ENCODE data around the gene TPST1.
"Not testable (repeated sequence)": the region's sequence is repeated elsewhere in the genome, so short reads cannot be mapped to it uniquely, and the experiment has no call there.

Gene TPST1

GRCh38 chr7:66283003-66283920, 78.1 kb downstream of the TPST1 start:
- DNase-seq (ENCODE audit: low read depth), result peak; percentile 91

- DNase-seq (ENCODE audit: low read depth), result peak; percentile 79
These were observed 90.9 kb downstream of the TPST1 start for GRCh38 chr7:66296001-66296521.

GRCh38 chr7:66296557-66296956, 91.4 kb downstream of the TPST1 start:
- DNase-seq (ENCODE audit: low read depth), result peak; percentile 51

GRCh38 chr7:66297579-66297978, 92.4 kb downstream of the TPST1 start:
- no peak for DNase-seq (ENCODE audit: low read depth)

- no peak for DNase-seq (ENCODE audit: low read depth)
These were observed 96.1 kb downstream of the TPST1 start for GRCh38 chr7:66301249-66301648.

GRCh38 chr7:66301737-66302136, 96.6 kb downstream of the TPST1 start:
- peak; percentile 15 for DNase-seq (ENCODE audit: low read depth)

GRCh38 chr7:66303454-66304155, 98.5 kb downstream of the TPST1 start:
- DNase-seq (ENCODE audit: low read depth), result no peak

- peak; percentile 59 for DNase-seq (ENCODE audit: low read depth)
These were observed 99.4 kb downstream of the TPST1 start for GRCh38 chr7:66304536-66304935.

GRCh38 chr7:66306243-66306642, 101.1 kb downstream of the TPST1 start:
- peak; percentile 18 for DNase-seq (ENCODE audit: low read depth)

GRCh38 chr7:66307591-66308215, 102.6 kb downstream of the TPST1 start:
- DNase-seq (ENCODE audit: low read depth), result peak; percentile 70

GRCh38 chr7:66308411-66308810, 103.3 kb downstream of the TPST1 start:
- DNase-seq (ENCODE audit: low read depth), result no peak

GRCh38 chr7:66310620-66311019, 105.5 kb downstream of the TPST1 start:
- DNase-seq (ENCODE audit: low read depth), result no peak

- DNase-seq (ENCODE audit: low read depth), result no peak
These were observed 108.9 kb downstream of the TPST1 start for GRCh38 chr7:66313886-66314568.

- no peak for DNase-seq (ENCODE audit: low read depth)
These were observed 110.1 kb downstream of the TPST1 start for GRCh38 chr7:66315192-66315591.

GRCh38 chr7:66319407-66319979, 114.4 kb downstream of the TPST1 start:
- no peak for DNase-seq (ENCODE audit: low read depth)

- no peak for DNase-seq (ENCODE audit: low read depth)
These were observed 116.1 kb downstream of the TPST1 start for GRCh38 chr7:66321283-66321682.

GRCh38 chr7:66323114-66323796, 118.1 kb downstream of the TPST1 start:
- DNase-seq (ENCODE audit: low read depth), result no peak

GRCh38 chr7:66324985-66325384, 119.9 kb downstream of the TPST1 start:
- DNase-seq (ENCODE audit: low read depth), result not testable (repeated sequence)

GRCh38 chr7:66326501-66327215, 121.5 kb downstream of the TPST1 start:
- DNase-seq (ENCODE audit: low read depth), result peak; percentile 96

- DNase-seq (ENCODE audit: low read depth), result peak; percentile 32
These were observed 125.8 kb downstream of the TPST1 start for GRCh38 chr7:66330961-66331360.

Measured in iris pigment epithelial cell (primary cell).